ENCODE measurements around the gene AGPAT3.

AGPAT3 gene

GRCh38 chr21:43909741-43910400 is 44.8 kb downstream of the AGPAT3 start:
- Histone ChIP-seq H3K27ac (ENCODE audit: low read depth, low read length, severe bottlenecking) (no peak overlapping the region), H3K4me1 (ENCODE audit: control insufficient read depth, insufficient read depth, low read length, poor library complexity, severe bottlenecking) (no peaks in the 10 kb centered on the region), H3K36me3 (ENCODE audit: control insufficient read depth, insufficient read depth, low read length) (no peaks in the 10 kb centered on the region), H3K9me3 (ENCODE audit: control insufficient read depth, low read length) (peaks cover 5% of the 10 kb centered on the region), H3K4me3 (ENCODE audit: extremely low read depth, insufficient read depth, low read length, poor library complexity, severe bottlenecking) (no peak overlapping the region)
- 82 to 83% methylated on average over 19 of the region's 19 CpGs for WGBS, 2 experiments (ENCODE audit: insufficient coverage in 2 of 2)

GRCh38 chr21:43910460-43910859 is 45.4 kb downstream of the AGPAT3 start:
- 66 to 84% methylated on average over 2 to 4 of the region's 7 CpGs for WGBS, 2 experiments (ENCODE audit: insufficient coverage in 2 of 2)
- no peaks in the 10 kb centered on the region for H3K4me1 ChIP-seq (ENCODE audit: control insufficient read depth, insufficient read depth, low read length, poor library complexity, severe bottlenecking)
- H3K4me3 ChIP-seq (ENCODE audit: extremely low read depth, insufficient read depth, low read length, poor library complexity, severe bottlenecking) = no peak overlapping the region
- H3K36me3 ChIP-seq (ENCODE audit: control insufficient read depth, insufficient read depth, low read length) = no peaks in the 10 kb centered on the region
- peaks cover 5% of the 10 kb centered on the region for H3K9me3 ChIP-seq (ENCODE audit: control insufficient read depth, low read length)
- H3K27ac ChIP-seq (ENCODE audit: low read depth, low read length, severe bottlenecking) = no peak overlapping the region

- no peaks in the 10 kb centered on the region for H3K4me1 ChIP-seq (ENCODE audit: control insufficient read depth, insufficient read depth, low read length, poor library complexity, severe bottlenecking)
- peaks cover 5% of the 10 kb centered on the region for H3K9me3 ChIP-seq (ENCODE audit: control insufficient read depth, low read length)
- H3K4me3 ChIP-seq (ENCODE audit: extremely low read depth, insufficient read depth, low read length, poor library complexity, severe bottlenecking) = no peak overlapping the region
- WGBS, 2 experiments (ENCODE audit: insufficient coverage in 2 of 2) = 92% methylated on average over 18 to 20 of the region's 21 CpGs
- no peak overlapping the region for H3K27ac ChIP-seq (ENCODE audit: low read depth, low read length, severe bottlenecking)
- no peaks in the 10 kb centered on the region for H3K36me3 ChIP-seq (ENCODE audit: control insufficient read depth, insufficient read depth, low read length)
Observed at GRCh38 chr21:43911015-43911934, 46.3 kb downstream of the AGPAT3 start.

- Histone ChIP-seq H3K27ac (ENCODE audit: low read depth, low read length, severe bottlenecking) (no peak overlapping the region), H3K4me3 (ENCODE audit: extremely low read depth, insufficient read depth, low read length, poor library complexity, severe bottlenecking) (no peak overlapping the region), H3K4me1 (ENCODE audit: control insufficient read depth, insufficient read depth, low read length, poor library complexity, severe bottlenecking) (no peaks in the 10 kb centered on the region), H3K36me3 (ENCODE audit: control insufficient read depth, insufficient read depth, low read length) (no peaks in the 10 kb centered on the region), H3K9me3 (ENCODE audit: control insufficient read depth, low read length) (peaks cover 5% of the 10 kb centered on the region)
- WGBS, 2 experiments (ENCODE audit: insufficient coverage in 2 of 2) = 93 to 98% methylated on average over 17 of the region's 17 CpGs
Observed at GRCh38 chr21:43911935-43912487, 47.0 kb downstream of the AGPAT3 start.

GRCh38 chr21:43912500-43912899 is 47.5 kb downstream of the AGPAT3 start:
- Histone ChIP-seq H3K9me3 (ENCODE audit: control insufficient read depth, low read length) (peaks cover 5% of the 10 kb centered on the region), H3K27ac (ENCODE audit: low read depth, low read length, severe bottlenecking) (no peak overlapping the region), H3K4me1 (ENCODE audit: control insufficient read depth, insufficient read depth, low read length, poor library complexity, severe bottlenecking) (no peaks in the 10 kb centered on the region), H3K4me3 (ENCODE audit: extremely low read depth, insufficient read depth, low read length, poor library complexity, severe bottlenecking) (no peak overlapping the region), H3K36me3 (ENCODE audit: control insufficient read depth, insufficient read depth, low read length) (no peaks in the 10 kb centered on the region)
- WGBS, 2 experiments (ENCODE audit: insufficient coverage in 2 of 2) = 92 to 93% methylated on average over 7 to 8 of the region's 9 CpGs

GRCh38 chr21:43912910-43913309 is 47.9 kb downstream of the AGPAT3 start:
- 88 to 100% methylated on average over 1 to 3 of the region's 3 CpGs for WGBS, 2 experiments (ENCODE audit: insufficient coverage in 2 of 2)

GRCh38 chr21:43913928-43914327 is 48.9 kb downstream of the AGPAT3 start:
- Histone ChIP-seq H3K27ac (ENCODE audit: low read depth, low read length, severe bottlenecking) (no peak overlapping the region), H3K9me3 (ENCODE audit: control insufficient read depth, low read length) (peaks cover 5% of the 10 kb centered on the region), H3K4me1 (ENCODE audit: control insufficient read depth, insufficient read depth, low read length, poor library complexity, severe bottlenecking) (no peaks in the 10 kb centered on the region), H3K4me3 (ENCODE audit: extremely low read depth, insufficient read depth, low read length, poor library complexity, severe bottlenecking) (no peak overlapping the region), H3K36me3 (ENCODE audit: control insufficient read depth, insufficient read depth, low read length) (no peaks in the 10 kb centered on the region)
- WGBS, 2 experiments (ENCODE audit: insufficient coverage in 2 of 2) = 75 to 85% methylated on average over 4 to 5 of the region's 6 CpGs

More at GRCh38 chr21:43912910-43913309, 47.9 kb downstream of the AGPAT3 start:
- H3K4me1 ChIP-seq (ENCODE audit: control insufficient read depth, insufficient read depth, low read length, poor library complexity, severe bottlenecking) = no peaks in the 10 kb centered on the region
- H3K9me3 ChIP-seq (ENCODE audit: control insufficient read depth, low read length) = peaks cover 5% of the 10 kb centered on the region
- H3K27ac ChIP-seq (ENCODE audit: low read depth, low read length, severe bottlenecking) = no peak overlapping the region
- H3K36me3 ChIP-seq (ENCODE audit: control insufficient read depth, insufficient read depth, low read length) = no peaks in the 10 kb centered on the region
- no peak overlapping the region for H3K4me3 ChIP-seq (ENCODE audit: extremely low read depth, insufficient read depth, low read length, poor library complexity, severe bottlenecking)

- peaks cover 5% of the 10 kb centered on the region for H3K9me3 ChIP-seq (ENCODE audit: control insufficient read depth, low read length)
- 98 to 99% methylated on average over 6 to 8 of the region's 9 CpGs for WGBS, 2 experiments (ENCODE audit: insufficient coverage in 2 of 2)
- peaks cover 3% of the 10 kb centered on the region for H3K4me1 ChIP-seq (ENCODE audit: control insufficient read depth, insufficient read depth, low read length, poor library complexity, severe bottlenecking)
- no peak overlapping the region for H3K4me3 ChIP-seq (ENCODE audit: extremely low read depth, insufficient read depth, low read length, poor library complexity, severe bottlenecking)
- H3K36me3 ChIP-seq (ENCODE audit: control insufficient read depth, insufficient read depth, low read length) = no peaks in the 10 kb centered on the region
- H3K27ac ChIP-seq (ENCODE audit: low read depth, low read length, severe bottlenecking) = no peak overlapping the region
Observed at GRCh38 chr21:43916076-43916475, 51.1 kb downstream of the AGPAT3 start.

- WGBS, 2 experiments (ENCODE audit: insufficient coverage in 2 of 2) = 84 to 89% methylated on average over 20 to 35 of the region's 35 CpGs
- Histone ChIP-seq H3K4me3 (ENCODE audit: extremely low read depth, insufficient read depth, low read length, poor library complexity, severe bottlenecking) (no peak overlapping the region), H3K9me3 (ENCODE audit: control insufficient read depth, low read length) (peaks cover 5% of the 10 kb centered on the region), H3K36me3 (ENCODE audit: control insufficient read depth, insufficient read depth, low read length) (no peaks in the 10 kb centered on the region), H3K27ac (ENCODE audit: low read depth, low read length, severe bottlenecking) (no peak overlapping the region), H3K4me1 (ENCODE audit: control insufficient read depth, insufficient read depth, low read length, poor library complexity, severe bottlenecking) (peaks cover 5% of the 10 kb centered on the region)
Observed at GRCh38 chr21:43916691-43917514, 51.9 kb downstream of the AGPAT3 start.
